Naive thymus-derived CD4-positive, alpha-beta T cell (primary cell): Measurements from ENCODE around the gene CHAC1. TPM values are rescaled to one million over a fixed set of nuclear protein-coding genes. Genes with fewer than 3 reads are reported as not detected.

ENCODE experiments used
- ATAC-seq: fragments of 150-1000 bp; cut with Tn5 transposase; 2 replicates; pipeline ENCODE4 v1.10.0; 2021; ENCODE audit warnings: mild to moderate bottlenecking, moderate library complexity
- CTCF ChIA-PET: fragments of 350-600 bp; sonication (Branson Sonifier 250); formaldehyde crosslinking; loops from one replicate; lab custom pipeline; 2021; ENCODE audit warnings: antibody characterized with exemption; lab: Charles Lee
- POLR2A ChIA-PET: fragments of 350-600 bp; sonication (Branson Sonifier 250); formaldehyde crosslinking; loops from one replicate; lab custom pipeline; 2021; ENCODE audit warnings: antibody characterized with exemption, inconsistent platforms; lab: Charles Lee
- DNase-seq, 9 donors: peaks; one replicate each; pipeline versions ENCODE4 v3.0.0 to v3.0.0-alpha.2; 2020 to 2022; ENCODE audit warnings: mixed read lengths in 1 of 9
- H3K27ac ChIP-seq: one replicate; pipeline ENCODE4 v1.7.0; 2013; ENCODE audit warnings: mild to moderate bottlenecking, low read depth, low read length, moderate library complexity
- H3K27me3 ChIP-seq, 2 donors: one replicate each; pipeline ENCODE4 v1.7.0; 2013; ENCODE audit warnings: low read length in 2 of 2, mild to moderate bottlenecking in 2 of 2, moderate library complexity in 2 of 2; ENCODE audit not compliant: control insufficient read depth in 2 of 2, insufficient read depth in 2 of 2
- H3K36me3 ChIP-seq, 3 experiments: 1 replicate in 2 of 3; 2 replicates in 1 of 3; pipeline ENCODE4 v1.7.0; 2013; ENCODE audit warnings: low read length in 3 of 3, mild to moderate bottlenecking in 3 of 3, moderate library complexity in 1 of 3; ENCODE audit not compliant: insufficient read depth in 3 of 3, control insufficient read depth in 2 of 3
- H3K4me1 ChIP-seq, 2 donors: one replicate each; pipeline ENCODE4 v1.7.0; 2013; ENCODE audit warnings: low read length in 2 of 2, mild to moderate bottlenecking in 2 of 2, moderate library complexity in 1 of 2; ENCODE audit not compliant: control insufficient read depth in 2 of 2, insufficient read depth in 2 of 2
- H3K4me3 ChIP-seq: 2 replicates; pipeline ENCODE4 v1.7.0; 2013; ENCODE audit warnings: mild to moderate bottlenecking, low read length
- H3K9me3 ChIP-seq, 3 experiments: 1 replicate in 2 of 3; 2 replicates in 1 of 3; pipeline ENCODE4 v1.7.0; 2013; ENCODE audit warnings: low read length in 3 of 3; ENCODE audit not compliant: control insufficient read depth in 2 of 3
- H3K27ac Mint-ChIP-seq, 9 donors: one replicate each; pipeline ENCODE4 v1.8.0; 2020 to 2022; ENCODE audit warnings: mixed read lengths in 9 of 9, mild to moderate bottlenecking in 8 of 9, moderate library complexity in 5 of 9, inconsistent platforms in 2 of 9
- H3K27me3 Mint-ChIP-seq, 5 donors: one replicate each; pipeline ENCODE4 v1.8.0; 2021 to 2022; ENCODE audit warnings: mixed read lengths in 5 of 5, mild to moderate bottlenecking in 1 of 5
- H3K36me3 Mint-ChIP-seq, 5 donors: one replicate each; pipeline ENCODE4 v1.8.0; 2020 to 2022; ENCODE audit warnings: mixed read lengths in 5 of 5, mild to moderate bottlenecking in 3 of 5, inconsistent platforms in 1 of 5
- H3K4me1 Mint-ChIP-seq, 7 donors: one replicate each; pipeline ENCODE4 v1.8.0; 2020 to 2022; ENCODE audit warnings: mixed read lengths in 7 of 7, mild to moderate bottlenecking in 3 of 7, inconsistent platforms in 1 of 7
- H3K4me3 Mint-ChIP-seq, 10 donors: one replicate each; pipeline ENCODE4 v1.8.0; 2020 to 2022; ENCODE audit warnings: mild to moderate bottlenecking in 10 of 10, mixed read lengths in 10 of 10, moderate library complexity in 6 of 10, inconsistent platforms in 2 of 10
- H3K9me3 Mint-ChIP-seq, 11 donors: one replicate each; pipeline ENCODE4 v1.8.0; 2020 to 2022; ENCODE audit warnings: mixed read lengths in 11 of 11, mild to moderate bottlenecking in 4 of 11, inconsistent platforms in 1 of 11, moderate library complexity in 1 of 11
- intact Hi-C, 2 donors: fragments of 100-400 bp; cut with micrococcal nuclease; formaldehyde crosslinking; loops; one replicate each; pipeline ENCODE4 v1.15.1; 2023
- polyA plus RNA-seq, 2 donors: library from polyadenylated mRNA; unstranded; fragments of 300-500 nt; fragmentation: Illumina TruSeq; gene quantifications; one replicate each; pipeline ENCODE4 v1.2.3, GENCODE V29; 2021
- total RNA-seq, 6 experiments: library from RNA in 5 of 6; stranded (reverse) in 5 of 6; gene quantifications; 1 replicate in 5 of 6; 2 replicates in 1 of 6; pipeline ENCODE4 v1.2.3 and lab custom pipeline; 2021 to 2026

CHAC1 gene
- total and polyA plus RNA-seq, 7 experiments from 2014 or later, result 0.24 to 5.7 (median 0.86) TPM; not detected in 1

- H3K36me3 Mint-ChIP-seq, result peaks cover 0 to 10% (median 5%) of the 10 kb centered on the region in 5 donors
- H3K27me3 Mint-ChIP-seq, result no peaks in the 10 kb centered on the region
- Histone ChIP-seq H3K27ac (peak overlapping the region; percentile 55), H3K9me3 (no peaks in the 10 kb centered on the region), H3K4me1 (peaks cover 6 to 16% of the 10 kb centered on the region in 2 donors), H3K36me3 (peaks cover 0 to 8% (median 8%) of the 10 kb centered on the region in 3 experiments), H3K27me3 (no peaks in the 10 kb centered on the region), H3K4me3 (no peak overlapping the region)
- H3K9me3 Mint-ChIP-seq, result no peaks in the 10 kb centered on the region
- no peak for ATAC-seq
- ChIA-PET CTCF (interaction anchor here (1.1 to 4.6 kb wide), 6 partner anchors 13 to 278 kb away, joined by 3 to 31 read pairs (median 9); partner anchors contain the start of genes DLL4 and VPS18), POLR2A (interaction anchor here (1.2 to 4.9 kb wide), 2 partner anchors 33 to 208 kb away, joined by 5 to 26 read pairs; partner anchors contain the start of gene INO80)
- intact Hi-C loops, result loop anchor here (10.0 kb wide), 2 partner anchors 207 to 867 kb away; partner anchors contain the start of genes INO80 (in 1 of the 2) and MAPKBP1 (in 1 of the 2)
- H3K4me1 Mint-ChIP-seq, result peaks cover 24 to 39% (median 29%) of the 10 kb centered on the region in 7 donors
- H3K4me3 Mint-ChIP-seq, result peak overlapping the region; percentile 17 to 87 (median 72)
- no peak for DNase-seq
- peak overlapping the region; percentile 42 to 93 (median 90) for H3K27ac Mint-ChIP-seq
Measured at GRCh38 chr15:40908095-40908494, 45.2 kb upstream of the CHAC1 start.

GRCh38 chr15:40909662-40910630 lies 43.3 kb upstream of the CHAC1 start:
- CTCF ChIA-PET, result interaction anchor here (0.5 to 1.4 kb wide), 2 partner anchors 189 to 274 kb away, joined by 3 to 6 read pairs; no protein-coding TSS in a partner anchor
- intact Hi-C loops, result loop anchor here (10.0 kb wide), 2 partner anchors 205 to 865 kb away; partner anchors contain the start of genes INO80 (in 1 of the 2) and MAPKBP1 (in 1 of the 2)
- Histone ChIP-seq H3K9me3 (no peaks in the 10 kb centered on the region), H3K27ac (no peak overlapping the region), H3K4me1 (peaks cover 6 to 16% of the 10 kb centered on the region in 2 donors), H3K36me3 (no peaks in the 10 kb centered on the region), H3K27me3 (no peaks in the 10 kb centered on the region), H3K4me3 (no peak overlapping the region)
- H3K27ac Mint-ChIP-seq, result peak overlapping the region in 8 of 9 donors; percentile 46 to 90 (median 78)
- no peaks in the 10 kb centered on the region for H3K27me3 Mint-ChIP-seq
- H3K36me3 Mint-ChIP-seq, result no peaks in the 10 kb centered on the region
- DNase-seq (no peak), ATAC-seq (no peak)
- H3K4me1 Mint-ChIP-seq, result peaks cover 14 to 22% (median 15%) of the 10 kb centered on the region in 7 donors
- POLR2A ChIA-PET, result interaction anchor here (0.8 to 1.1 kb wide), 2 partner anchors 10 to 94 kb away, joined by 3 read pairs; no protein-coding TSS in a partner anchor
- H3K9me3 Mint-ChIP-seq, result peaks cover 0 to 2% (median 0%) of the 10 kb centered on the region in 11 donors
- no peak overlapping the region for H3K4me3 Mint-ChIP-seq

GRCh38 chr15:40911141-40911540 lies 42.1 kb upstream of the CHAC1 start:
- no peaks in the 10 kb centered on the region for H3K27me3 Mint-ChIP-seq
- Histone ChIP-seq H3K36me3 (no peaks in the 10 kb centered on the region), H3K9me3 (no peaks in the 10 kb centered on the region), H3K4me3 (no peak overlapping the region), H3K27me3 (no peaks in the 10 kb centered on the region), H3K4me1 (peaks cover 6 to 16% of the 10 kb centered on the region in 2 donors), H3K27ac (no peak overlapping the region)
- H3K4me1 Mint-ChIP-seq, result peaks cover 14 to 22% (median 15%) of the 10 kb centered on the region in 7 donors
- POLR2A ChIA-PET, result no interaction called here
- H3K27ac Mint-ChIP-seq, result peak overlapping the region in 2 of 9 donors; percentile 9 to 74
- H3K36me3 Mint-ChIP-seq, result no peaks in the 10 kb centered on the region
- intact Hi-C loops, result no loop called here
- ATAC-seq (no peak), DNase-seq (no peak)
- H3K4me3 Mint-ChIP-seq, result no peak overlapping the region
- H3K9me3 Mint-ChIP-seq, result peaks cover 0 to 2% (median 0%) of the 10 kb centered on the region in 11 donors
- CTCF ChIA-PET, result no interaction called here

- H3K27ac ChIP-seq, result no peak overlapping the region
- Mint-ChIP-seq H3K27ac (peak overlapping the region in 2 of 9 donors; percentile 28 to 74), H3K4me3 (no peak overlapping the region)
Measured at GRCh38 chr15:40911693-40912092, 41.6 kb upstream of the CHAC1 start.

GRCh38 chr15:40912478-40912877 lies 40.8 kb upstream of the CHAC1 start:
- H3K27me3 Mint-ChIP-seq, result no peaks in the 10 kb centered on the region
- intact Hi-C loops, result no loop called here
- Histone ChIP-seq H3K4me3 (no peak overlapping the region), H3K27ac (no peak overlapping the region), H3K27me3 (no peaks in the 10 kb centered on the region), H3K36me3 (no peaks in the 10 kb centered on the region), H3K9me3 (no peaks in the 10 kb centered on the region), H3K4me1 (peaks cover 1 to 4% of the 10 kb centered on the region in 2 donors)
- no peak overlapping the region for H3K4me3 Mint-ChIP-seq
- no peaks in the 10 kb centered on the region for H3K36me3 Mint-ChIP-seq
- peaks cover 10 to 14% (median 11%) of the 10 kb centered on the region in 7 donors for H3K4me1 Mint-ChIP-seq
- ChIA-PET CTCF (interaction anchor here (0.5 kb wide), 1 partner anchor 159 kb away, joined by 3 read pairs; no protein-coding TSS in a partner anchor), POLR2A (no interaction called here)
- H3K27ac Mint-ChIP-seq, result no peak overlapping the region
- H3K9me3 Mint-ChIP-seq, result peaks cover 0 to 2% (median 0%) of the 10 kb centered on the region in 11 donors
- DNase-seq, result no peak
- ATAC-seq, result no peak

More at GRCh38 chr15:40911693-40912092, 41.6 kb upstream of the CHAC1 start:
- ATAC-seq, result no peak
- H3K36me3 ChIP-seq, result no peaks in the 10 kb centered on the region
- no peaks in the 10 kb centered on the region for H3K27me3 Mint-ChIP-seq
- no peaks in the 10 kb centered on the region for H3K9me3 ChIP-seq
- H3K4me3 ChIP-seq, result no peak overlapping the region
- CTCF ChIA-PET, result interaction anchor here (0.5 kb wide), 1 partner anchor 160 kb away, joined by 3 read pairs; no protein-coding TSS in a partner anchor
- H3K4me1 ChIP-seq, result peaks cover 6 to 12% of the 10 kb centered on the region in 2 donors
- peaks cover 14 to 22% (median 15%) of the 10 kb centered on the region in 7 donors for H3K4me1 Mint-ChIP-seq
- no peak for DNase-seq
- intact Hi-C loops, result no loop called here
- no peaks in the 10 kb centered on the region for H3K27me3 ChIP-seq
- POLR2A ChIA-PET, result no interaction called here
- H3K9me3 Mint-ChIP-seq, result peaks cover 0 to 2% (median 0%) of the 10 kb centered on the region in 11 donors
- no peaks in the 10 kb centered on the region for H3K36me3 Mint-ChIP-seq

- H3K4me1 ChIP-seq, result no peaks in the 10 kb centered on the region
- DNase-seq (no peak), ATAC-seq (no peak)
- peaks cover 0 to 7% (median 4%) of the 10 kb centered on the region in 7 donors for H3K4me1 Mint-ChIP-seq
- no peaks in the 10 kb centered on the region for H3K36me3 Mint-ChIP-seq
- H3K4me3 Mint-ChIP-seq, result no peak overlapping the region
- H3K9me3 Mint-ChIP-seq, result peaks cover 0 to 2% (median 0%) of the 10 kb centered on the region in 11 donors
- ChIA-PET POLR2A (no interaction called here), CTCF (no interaction called here)
- H3K9me3 ChIP-seq, result no peaks in the 10 kb centered on the region
- intact Hi-C loops, result no loop called here
- no peak overlapping the region for H3K27ac Mint-ChIP-seq
- no peaks in the 10 kb centered on the region for H3K27me3 Mint-ChIP-seq
- H3K36me3 ChIP-seq, result no peaks in the 10 kb centered on the region
- H3K4me3 ChIP-seq, result no peak overlapping the region
- H3K27me3 ChIP-seq, result no peaks in the 10 kb centered on the region
- H3K27ac ChIP-seq, result no peak overlapping the region
Measured at GRCh38 chr15:40914013-40914412, 39.3 kb upstream of the CHAC1 start.
